H1 (cell line): ENCODE measurements around the gene PAX6. TPM values are rescaled to one million over a fixed set of nuclear protein-coding genes. Genes with fewer than 3 reads are reported as not detected.

ENCODE experiments used
- CTCF ChIA-PET: fragments of 300-600 bp; sonication (Branson Sonifier 250); formaldehyde crosslinking; loops from one replicate; lab custom pipeline; 2021; ENCODE audit not compliant: partially characterized antibody; lab: Charles Lee
- POLR2A ChIA-PET: fragments of 300-600 bp; sonication (Branson Sonifier 250); formaldehyde crosslinking; loops from one replicate; lab custom pipeline; 2021; ENCODE audit warnings: inconsistent platforms; ENCODE audit not compliant: partially characterized antibody; lab: Charles Lee
- DNase-seq, 2 experiments: peaks; one replicate each; pipeline versions ENCODE4 v3.0.0 to v3.0.0-alpha.2; 2010 to 2022; ENCODE audit warnings: low spot score in 2 of 2, low read depth in 1 of 2, mixed read lengths in 1 of 2
- FAIRE-seq: peaks from 2 replicates; lab custom pipeline; 2011; peaks lifted over from hg19 to GRCh38; lab: Jason Lieb, UNC
- H2AFZ ChIP-seq: 2 replicates; pipeline ENCODE4 v1.8.1; 2012; ENCODE audit warnings: low read length, inconsistent platforms
- H2AK5ac ChIP-seq: 2 replicates; pipeline ENCODE4 v1.6.1; 2013; ENCODE audit warnings: low read depth, low read length
- H2BK120ac ChIP-seq: replicated peaks from 2 replicates; pipeline ENCODE3; 2013; ENCODE audit warnings: low read depth, low read length, inconsistent platforms
- H2BK12ac ChIP-seq: 2 replicates; pipeline ENCODE4 v1.6.1; 2013; ENCODE audit warnings: low read depth, low read length
- H2BK15ac ChIP-seq: 2 replicates; pipeline ENCODE4 v1.6.1; 2013; ENCODE audit warnings: low read length
- H2BK20ac ChIP-seq: 2 replicates; pipeline ENCODE4 v1.6.1; 2013; ENCODE audit warnings: low read length
- H2BK5ac ChIP-seq: 2 replicates; pipeline ENCODE4 v1.6.1; 2013; ENCODE audit warnings: low read depth, low read length
- H3K14ac ChIP-seq: 2 replicates; pipeline ENCODE4 v1.6.1; 2013; ENCODE audit warnings: inconsistent platforms; ENCODE audit not compliant: insufficient read length
- H3K18ac ChIP-seq: 2 replicates; pipeline ENCODE4 v1.6.1; 2013; ENCODE audit warnings: low read length; ENCODE audit errors: extremely low read depth
- H3K23ac ChIP-seq: 2 replicates; pipeline ENCODE4 v1.6.1; 2013; ENCODE audit warnings: inconsistent platforms; ENCODE audit not compliant: insufficient read length
- H3K23me2 ChIP-seq: 2 replicates; pipeline ENCODE4 v1.6.1; 2013; ENCODE audit warnings: low read depth, low read length
- H3K27ac ChIP-seq: 2 replicates; pipeline ENCODE4 v1.6.1; 2011; ENCODE audit warnings: low read depth, low read length, inconsistent platforms
- H3K27me3 ChIP-seq, 4 experiments: replicated peaks in 1 of 4; 1 replicate in 1 of 4; 2 replicates in 3 of 4; pipeline versions ENCODE4 v1.6.1 to v1.8.1; 2011 to 2013; ENCODE audit warnings: low read length in 3 of 4, mild to moderate bottlenecking in 3 of 4, inconsistent platforms in 2 of 4, mixed read lengths in 2 of 4, moderate library complexity in 1 of 4; ENCODE audit not compliant: control insufficient read depth in 3 of 4, insufficient read depth in 3 of 4; ENCODE audit errors: extremely low read depth in 1 of 4
- H3K36me3 ChIP-seq, 4 experiments: 2 replicates each; pipeline versions ENCODE4 v1.6.1 to v1.8.1; 2011 to 2013; ENCODE audit warnings: mild to moderate bottlenecking in 4 of 4, low read length in 3 of 4, moderate library complexity in 2 of 4, control low read depth in 1 of 4, inconsistent platforms in 1 of 4; ENCODE audit not compliant: insufficient read depth in 4 of 4, control insufficient read depth in 2 of 4
- H3K4ac ChIP-seq: replicated peaks from 2 replicates; pipeline ENCODE3; 2013; ENCODE audit warnings: low read length, low read depth, mixed read lengths, inconsistent platforms; ENCODE audit not compliant: insufficient read length
- H3K4me1 ChIP-seq, 4 experiments: replicated peaks in 1 of 4; 1 replicate in 1 of 4; 2 replicates in 3 of 4; pipeline versions ENCODE4 v1.6.1 to v1.8.1; 2011 to 2013; ENCODE audit warnings: low read length in 3 of 4, inconsistent platforms in 2 of 4, mixed read lengths in 1 of 4; ENCODE audit not compliant: insufficient read depth in 4 of 4, control insufficient read depth in 3 of 4
- H3K4me2 ChIP-seq, 2 experiments: 2 replicates each; pipeline versions ENCODE4 v1.6.1 to v1.8.1; 2011 to 2013; ENCODE audit warnings: low read depth in 2 of 2, low read length in 2 of 2, control low read depth in 1 of 2, inconsistent platforms in 1 of 2, mild to moderate bottlenecking in 1 of 2; ENCODE audit not compliant: insufficient read depth in 1 of 2
- H3K4me3 ChIP-seq, 4 experiments: fragments of 200-600, 300-600 bp in 1 of 4; sonication (generic), shearing (Covaris generic), sonication (Bioruptor Twin) in 1 of 4; 2 replicates each; pipeline versions ENCODE4 v1.5.1 to v1.8.1; 2011 to 2016; ENCODE audit warnings: low read length in 4 of 4, low read depth in 3 of 4, control low read depth in 2 of 4, inconsistent platforms in 2 of 4, mild to moderate bottlenecking in 2 of 4, mixed read lengths in 1 of 4, moderate library complexity in 1 of 4; ENCODE audit not compliant: insufficient read depth in 2 of 4; ENCODE audit errors: extremely low read depth in 1 of 4
- H3K56ac ChIP-seq: replicated peaks from 2 replicates; pipeline ENCODE3; 2013; ENCODE audit warnings: low read depth, mild to moderate bottlenecking, mixed read lengths, low read length, inconsistent platforms; ENCODE audit not compliant: insufficient read length
- H3K79me1 ChIP-seq: 2 replicates; pipeline ENCODE4 v1.6.1; 2013; ENCODE audit warnings: low read depth, low read length, control low read depth
- H3K79me2 ChIP-seq, 2 experiments: 2 replicates each; pipeline versions ENCODE4 v1.6.1 to v1.8.1; 2012 to 2013; ENCODE audit warnings: low read length in 2 of 2, mild to moderate bottlenecking in 2 of 2, inconsistent platforms in 1 of 2; ENCODE audit not compliant: insufficient read depth in 2 of 2, control insufficient read depth in 1 of 2
- H3K9ac ChIP-seq, 4 experiments: replicated peaks in 1 of 4; 1 replicate in 1 of 4; 2 replicates in 3 of 4; pipeline versions ENCODE4 v1.6.1 to v1.8.1; 2011 to 2013; ENCODE audit warnings: low read depth in 3 of 4, low read length in 3 of 4, control low read depth in 2 of 4, mild to moderate bottlenecking in 2 of 4, moderate library complexity in 2 of 4, inconsistent platforms in 1 of 4; ENCODE audit errors: extremely low read depth in 1 of 4
- H3K9me3 ChIP-seq, 2 experiments: 2 replicates each; pipeline versions ENCODE4 v1.6.1 to v1.8.1; 2012 to 2013; ENCODE audit warnings: mild to moderate bottlenecking in 2 of 2, moderate library complexity in 2 of 2, control low read depth in 1 of 2, inconsistent platforms in 1 of 2, low read depth in 1 of 2, low read length in 1 of 2, mixed read lengths in 1 of 2; ENCODE audit not compliant: insufficient read depth in 2 of 2
- H4K20me1 ChIP-seq, 2 experiments: replicated peaks in 1 of 2; 2 replicates each; pipeline versions ENCODE3 to v1.8.1; 2011 to 2013; ENCODE audit warnings: inconsistent platforms in 2 of 2, low read length in 2 of 2, mild to moderate bottlenecking in 1 of 2; ENCODE audit not compliant: insufficient read depth in 2 of 2, control insufficient read depth in 1 of 2
- H4K5ac ChIP-seq: 2 replicates; pipeline ENCODE4 v1.6.1; 2013; ENCODE audit warnings: low read length, low read depth, mixed read lengths, inconsistent platforms; ENCODE audit not compliant: insufficient read length
- H4K8ac ChIP-seq: 2 replicates; pipeline ENCODE4 v1.8.0; 2013; ENCODE audit warnings: mild to moderate bottlenecking, moderate library complexity, low read length, inconsistent platforms; ENCODE audit not compliant: insufficient read depth; ENCODE audit errors: extremely low read depth
- H4K91ac ChIP-seq: replicated peaks from 2 replicates; pipeline ENCODE3; 2013; ENCODE audit warnings: low read length, mixed read lengths, inconsistent platforms; ENCODE audit not compliant: insufficient read length
- PHF8 ChIP-seq: fragments of 200-600 bp; sonication (generic); conservative IDR thresholded peaks from 2 replicates; pipeline ENCODE4 v1.7.1; 2012; ENCODE audit warnings: low read depth, mild to moderate bottlenecking, inconsistent platforms, low read length, moderate library complexity
- ZNF274 ChIP-seq: IDR thresholded peaks from 2 replicates; pipeline ENCODE4 v1.7.0; 2012; ENCODE audit warnings: low read length, borderline replicate concordance; ENCODE audit errors: extremely low read depth
- WGBS, 2 experiments: shearing (Covaris generic) in 1 of 2; methylation state at CpG; one replicate each; pipeline versions ENCODE4 v1.1.6 to v1.1.7; 2013 to 2015; ENCODE audit warnings: low lambda C conversion rate in 2 of 2, mixed read lengths in 2 of 2, inconsistent platforms in 1 of 2, low coverage in 1 of 2, missing lambda C conversion rate in 1 of 2; ENCODE audit not compliant: insufficient replicate concordance in 2 of 2, insufficient coverage in 1 of 2, insufficient read length in 1 of 2; ENCODE audit errors: extremely low coverage in 1 of 2, missing lambda C conversion rate in 1 of 2; 5-methylcytosine and 5-hydroxymethylcytosine counted together
- polyA plus RNA-seq, 7 experiments: library from polyadenylated mRNA; depleted of rRNA in 3 of 7; stranded (reverse) in 5 of 7; unstranded in 2 of 7; fragments of >200 nt in 5 of 7; fragments of 200-250 nt in 2 of 7; gene quantifications; 1 replicate in 5 of 7; 2 replicates in 1 of 7; 4 replicates in 1 of 7; pipeline versions ENCODE4 v1.2.1 to v1.2.3, GENCODE V29; 2011 to 2013; ENCODE audit warnings: missing spikeins in 2 of 7, mixed read lengths in 2 of 7
- total RNA-seq: library from RNA; stranded (reverse); fragmentation: NEBNext Ultra II Directional; extraction: Animal tissue kit (Norgen Biotek cat#: 25700); gene quantifications from 2 replicates; pipeline ENCODE4 v1.2.1, GENCODE V29; 2021

PAX6 gene
- total and polyA plus RNA-seq, 2 of the 8 experiments (the other 6 are each of a cell fraction or from before 2014, with no cell fraction given), result 0.30 to 0.65 TPM

- H2BK5ac ChIP-seq, result no peak overlapping the region
- H3K79me1 ChIP-seq, result no peaks in the 10 kb centered on the region
- no peak overlapping the region for H3K4ac ChIP-seq
- no peak overlapping the region for H3K18ac ChIP-seq
- H2BK120ac ChIP-seq, result no peak overlapping the region
- peaks cover 9 to 13% (median 11%) of the 10 kb centered on the region in 4 experiments for H3K4me1 ChIP-seq
- H2BK12ac ChIP-seq, result no peak overlapping the region
- no peak overlapping the region for H3K27ac ChIP-seq
- FAIRE-seq (no peak), DNase-seq (no peak)
- 93% methylated on average over 4 of the region's 4 CpGs; no CpG with 5 or more reads in 1 of the 2 experiments for WGBS, 2 experiments
- no peaks in the 10 kb centered on the region for H3K9me3 ChIP-seq
- no peak overlapping the region for H4K5ac ChIP-seq
- POLR2A ChIA-PET, result no interaction called here
- H3K23ac ChIP-seq, result no peak overlapping the region
- no peak overlapping the region for H3K9ac ChIP-seq
- H2AK5ac ChIP-seq, result no peak overlapping the region
- no peak overlapping the region for H3K4me3 ChIP-seq
- no peak overlapping the region for H2AFZ ChIP-seq
- H3K4me2 ChIP-seq, result no peak overlapping the region
- no peaks in the 10 kb centered on the region; a peak in 1 of 8 replicates for H3K36me3 ChIP-seq
- no peak overlapping the region for H4K8ac ChIP-seq
- no peak overlapping the region for H3K14ac ChIP-seq
- H4K91ac ChIP-seq, result no peak overlapping the region
- CTCF ChIA-PET, result interaction anchor here (0.9 to 5.0 kb wide), 7 partner anchors 23 to 345 kb away, joined by 3 to 27 read pairs (median 5); no protein-coding TSS in a partner anchor
- no peak overlapping the region for H2BK15ac ChIP-seq
- peaks cover 24 to 36% (median 29%) of the 10 kb centered on the region in 4 experiments for H3K27me3 ChIP-seq
- H3K56ac ChIP-seq, result no peak overlapping the region
- peaks cover 0 to 2% of the 10 kb centered on the region in 2 experiments for H4K20me1 ChIP-seq
- H2BK20ac ChIP-seq, result no peak overlapping the region
- peaks cover 6% of the 10 kb centered on the region; the same call in 1 of the 2 replicates for H3K23me2 ChIP-seq
- H3K79me2 ChIP-seq, result no peaks in the 10 kb centered on the region
- TF ChIP-seq PHF8 (no peak), ZNF274 (no peak)
These were observed 19.3 kb upstream of the PAX6 start for GRCh38 chr11:31830406-31830805.
